A673 (cell line): ENCODE measurements around the gene ZMYND19. TPM values are rescaled to one million over a fixed set of nuclear protein-coding genes. Genes with fewer than 3 reads are reported as not detected.
"Not testable (repeated sequence)": the region's sequence is repeated elsewhere in the genome, so short reads cannot be mapped to it uniquely, and the experiment has no call there.

Source experiments
- BruUV-seq: library from RNA; stranded (reverse); fragments of 400-500 nt; replicated peaks from 2 replicates; lab custom pipeline; 2021; lab: Mats Ljungman, UMichigan
- CTCF ChIA-PET: fragments of 300-600 bp; sonication (Branson Sonifier 250); formaldehyde crosslinking; loops from one replicate; lab custom pipeline; 2022; ENCODE audit warnings: antibody characterized with exemption; lab: Charles Lee
- POLR2A ChIA-PET: fragments of 300-600 bp; sonication (Branson Sonifier 250); formaldehyde crosslinking; loops from one replicate; lab custom pipeline; 2022; ENCODE audit warnings: antibody characterized with exemption; ENCODE audit not compliant: low non-redundant PET; lab: Charles Lee
- DNase-seq: peaks from one replicate; pipeline ENCODE4 v3.0.0-alpha.2; 2015; ENCODE audit warnings: low spot score
- H3K27ac ChIP-seq: fragments of 200-600 bp; sonication (generic); 2 replicates; pipeline ENCODE4 v1.5.1; 2016; ENCODE audit warnings: mixed run types, low read depth, mild to moderate bottlenecking, mixed read lengths, antibody characterized with exemption, low read length; ENCODE audit not compliant: poor library complexity, severe bottlenecking
- H3K27me3 ChIP-seq: fragments of 200-600 bp; sonication (generic); replicated peaks from 2 replicates; pipeline ENCODE4 v1.6.1; 2017; ENCODE audit warnings: mixed run types, low read depth, mild to moderate bottlenecking, mixed read lengths, antibody characterized with exemption, low read length; ENCODE audit not compliant: insufficient read depth, poor library complexity
- H3K36me3 ChIP-seq: fragments of 200-600 bp; sonication (generic); 2 replicates; pipeline ENCODE4 v1.6.1; 2016; ENCODE audit warnings: mixed run types, mild to moderate bottlenecking, mixed read lengths, antibody characterized with exemption, low read length; ENCODE audit not compliant: insufficient read depth, poor library complexity, severe bottlenecking
- H3K4me1 ChIP-seq: fragments of 200-600 bp; sonication (generic); 2 replicates; pipeline ENCODE4 v1.6.1; 2017; ENCODE audit warnings: mixed run types, mild to moderate bottlenecking, mixed read lengths, antibody characterized with exemption, low read length; ENCODE audit not compliant: insufficient read depth, poor library complexity, severe bottlenecking
- H3K4me3 ChIP-seq: fragments of 200-600 bp; sonication (generic); 2 replicates; pipeline ENCODE4 v1.5.1; 2016; ENCODE audit warnings: low read depth, mixed run types, mild to moderate bottlenecking, mixed read lengths, low read length; ENCODE audit not compliant: poor library complexity, severe bottlenecking
- H3K9me3 ChIP-seq: fragments of 200-600 bp; sonication (generic); 2 replicates; pipeline ENCODE4 v1.6.1; 2016; ENCODE audit warnings: mixed run types, low read depth, mild to moderate bottlenecking, mixed read lengths, antibody characterized with exemption, low read length; ENCODE audit not compliant: poor library complexity, severe bottlenecking
- CTCF ChIP-seq: fragments of 300-800, 200-600 bp; sonication (generic); conservative IDR thresholded peaks from 2 replicates; pipeline ENCODE4 v1.5.1; 2017; ENCODE audit warnings: low read depth, mild to moderate bottlenecking, antibody characterized with exemption, low read length, moderate library complexity, mixed read lengths
- EZH2 ChIP-seq: fragments of 200-600 bp; sonication (generic); IDR thresholded peaks from 2 replicates; pipeline ENCODE4 v1.6.1; 2017; ENCODE audit warnings: borderline replicate concordance, low read depth, mild to moderate bottlenecking, mixed read lengths, antibody characterized with exemption, low read length; ENCODE audit not compliant: poor library complexity, severe bottlenecking
- intact Hi-C: fragments of 100-400 bp; cut with micrococcal nuclease; formaldehyde crosslinking; loops from one replicate; pipeline ENCODE4 v1.10.0; 2022; ENCODE audit not compliant: unreplicated experiment
- total RNA-seq: library from RNA; stranded (reverse); gene quantifications from 2 replicates; pipeline ENCODE4 v1.2.3, GENCODE V29; 2021

Gene ZMYND19
- total RNA-seq, 1 experiment from 2014 or later = 75.3 TPM

GRCh38 chr9:137534256-137535119, 55.8 kb downstream of the ZMYND19 start:
- ChIA-PET CTCF (interaction anchor here (0.5 to 0.7 kb wide), 3 partner anchors 44 to 440 kb away, joined by 3 read pairs; no protein-coding TSS in a partner anchor), POLR2A (interaction anchor here (0.6 to 0.7 kb wide), 2 partner anchors 233 to 243 kb away, joined by 3 to 12 read pairs; no protein-coding TSS in a partner anchor)
- H3K27me3 ChIP-seq = no peaks in the 10 kb centered on the region
- H3K4me3 ChIP-seq = no peak overlapping the region
- peak overlapping the region; percentile 50 for H3K27ac ChIP-seq
- no peaks in the 10 kb centered on the region for H3K36me3 ChIP-seq
- no peaks in the 10 kb centered on the region for H3K9me3 ChIP-seq
- BruUV-seq = no TSS peak
- intact Hi-C loops = no loop called here
- DNase-seq = peak; percentile 78
- no peaks in the 10 kb centered on the region for H3K4me1 ChIP-seq
- TF ChIP-seq EZH2 (no peak), CTCF (peak; percentile 79)

GRCh38 chr9:137532891-137533468, 57.3 kb downstream of the ZMYND19 start:
- DNase-seq, intact Hi-C loops, H3K9me3 ChIP-seq, H3K27me3 ChIP-seq, H3K27ac ChIP-seq, H3K36me3 ChIP-seq, H3K4me1 ChIP-seq, POLR2A ChIA-PET, BruUV-seq, H3K4me3 ChIP-seq: not testable (repeated sequence)
- CTCF ChIA-PET = interaction anchor here (0.6 kb wide), 1 partner anchor 110 kb away, joined by 4 read pairs; the partner anchor contains the start of genes EXD3 and NOXA1

Other genes with a start within 250 kb of the ZMYND19 start
- 6.3 and 9.4 TPM in 2 replicates for gene EXD3, start 167.3 kb downstream of the ZMYND19 start, total RNA-seq
- 0.28 and 0.79 TPM in 2 replicates for gene NOXA1, start 167.1 kb downstream of the ZMYND19 start, total RNA-seq
- not detected in 2 replicates for gene ENTPD8, start 149.2 kb downstream of the ZMYND19 start, total RNA-seq
- 52.7 and 54.9 TPM in 2 replicates for gene NSMF, start 131.2 kb downstream of the ZMYND19 start, total RNA-seq
- 0.90 and 1.8 TPM in 2 replicates for gene PNPLA7, start 40.1 kb downstream of the ZMYND19 start, total RNA-seq
- 66.6 and 67.4 TPM in 2 replicates for gene MRPL41, start 38.6 kb downstream of the ZMYND19 start, total RNA-seq
- 56.5 and 56.9 TPM in 2 replicates for gene DPH7, start 11.6 kb downstream of the ZMYND19 start, total RNA-seq
- gene ARRDC1, start 15.2 kb upstream of the ZMYND19 start, total RNA-seq = 13.3 and 18.3 TPM in 2 replicates
- gene EHMT1, start 28.5 kb upstream of the ZMYND19 start, total RNA-seq = 115 and 124 TPM in 2 replicates